Endothelial cell (in vitro differentiated cells): Measurements from ENCODE around the gene MRPL39. TPM values are rescaled to one million over a fixed set of nuclear protein-coding genes. Genes with fewer than 3 reads are reported as not detected.
A peak's percentile ranks its signal among the peaks of the same experiment; 100 is the strongest.

Source experiments
- DNase-seq: peaks from one replicate; pipeline ENCODE4 v3.0.0; 2021; ENCODE audit warnings: low spot score
- H3K27ac Mint-ChIP-seq: one replicate; pipeline ENCODE4 v1.8.0; 2021; ENCODE audit warnings: mixed read lengths, inconsistent platforms; ENCODE audit not compliant: unreplicated experiment
- H3K27me3 Mint-ChIP-seq: one replicate; pipeline ENCODE4 v1.8.0; 2021; ENCODE audit warnings: mild to moderate bottlenecking, moderate library complexity, mixed read lengths, inconsistent platforms; ENCODE audit not compliant: unreplicated experiment
- H3K36me3 Mint-ChIP-seq: one replicate; pipeline ENCODE4 v1.8.0; 2021; ENCODE audit warnings: mild to moderate bottlenecking, low read depth, mixed read lengths, inconsistent platforms; ENCODE audit not compliant: unreplicated experiment
- H3K4me1 Mint-ChIP-seq: one replicate; pipeline ENCODE4 v1.8.0; 2021; ENCODE audit warnings: mild to moderate bottlenecking, mixed read lengths, inconsistent platforms; ENCODE audit not compliant: unreplicated experiment
- H3K4me3 Mint-ChIP-seq: one replicate; pipeline ENCODE4 v1.8.0; 2021; ENCODE audit warnings: mild to moderate bottlenecking, mixed read lengths, inconsistent platforms; ENCODE audit not compliant: unreplicated experiment
- H3K9me3 Mint-ChIP-seq: one replicate; pipeline ENCODE4 v1.8.0; 2021; ENCODE audit warnings: mixed read lengths, inconsistent platforms; ENCODE audit not compliant: unreplicated experiment
- total RNA-seq: library from RNA; stranded (reverse); fragmentation: NEBNext Ultra II Directional; extraction: Animal tissue kit (Norgen Biotek cat#: 25700); gene quantifications from one replicate; pipeline ENCODE4 v1.2.1, GENCODE V29; 2021; ENCODE audit not compliant: unreplicated experiment
- TF ChIP-seq, protein P1 (sequence below): fragments of 200-600 bp; sonication (generic); IDR thresholded peaks from one replicate; pipeline ENCODE4 v1.5.0; 2021; ENCODE audit warnings: antibody characterized with exemption; ENCODE audit not compliant: unreplicated experiment

MRPL39 gene
- total RNA-seq, 1 donor from 2014 or later, result 25.0 TPM

DNA sequence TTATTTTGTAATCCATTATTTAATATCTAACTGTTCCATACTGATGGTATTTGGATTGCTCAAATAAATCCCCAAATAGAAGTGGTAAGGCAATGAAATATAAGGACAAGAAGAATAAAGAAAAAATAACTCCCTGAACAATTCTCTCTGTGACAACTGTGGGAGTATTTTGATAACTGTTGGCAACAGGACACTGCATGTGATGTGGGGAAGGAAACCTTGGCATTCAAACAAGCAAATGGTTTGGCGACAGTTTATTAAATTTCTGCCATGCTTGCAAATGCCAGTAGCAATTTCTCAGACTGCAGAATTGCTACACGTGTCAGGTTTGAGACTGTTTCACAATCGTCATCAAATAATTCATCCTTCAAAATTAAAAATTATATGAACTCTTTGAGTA is 8.6 kb upstream of the MRPL39 start:
- no peaks in the 10 kb centered on the region for H3K9me3 Mint-ChIP-seq
- TF ChIP-seq, protein P1, sequence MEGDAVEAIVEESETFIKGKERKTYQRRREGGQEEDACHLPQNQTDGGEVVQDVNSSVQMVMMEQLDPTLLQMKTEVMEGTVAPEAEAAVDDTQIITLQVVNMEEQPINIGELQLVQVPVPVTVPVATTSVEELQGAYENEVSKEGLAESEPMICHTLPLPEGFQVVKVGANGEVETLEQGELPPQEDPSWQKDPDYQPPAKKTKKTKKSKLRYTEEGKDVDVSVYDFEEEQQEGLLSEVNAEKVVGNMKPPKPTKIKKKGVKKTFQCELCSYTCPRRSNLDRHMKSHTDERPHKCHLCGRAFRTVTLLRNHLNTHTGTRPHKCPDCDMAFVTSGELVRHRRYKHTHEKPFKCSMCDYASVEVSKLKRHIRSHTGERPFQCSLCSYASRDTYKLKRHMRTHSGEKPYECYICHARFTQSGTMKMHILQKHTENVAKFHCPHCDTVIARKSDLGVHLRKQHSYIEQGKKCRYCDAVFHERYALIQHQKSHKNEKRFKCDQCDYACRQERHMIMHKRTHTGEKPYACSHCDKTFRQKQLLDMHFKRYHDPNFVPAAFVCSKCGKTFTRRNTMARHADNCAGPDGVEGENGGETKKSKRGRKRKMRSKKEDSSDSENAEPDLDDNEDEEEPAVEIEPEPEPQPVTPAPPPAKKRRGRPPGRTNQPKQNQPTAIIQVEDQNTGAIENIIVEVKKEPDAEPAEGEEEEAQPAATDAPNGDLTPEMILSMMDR, result no peak
- no peaks in the 10 kb centered on the region for H3K36me3 Mint-ChIP-seq
- no peak overlapping the region for H3K4me3 Mint-ChIP-seq
- no peak for DNase-seq
- H3K27me3 Mint-ChIP-seq, result no peaks in the 10 kb centered on the region
- H3K4me1 Mint-ChIP-seq, result no peaks in the 10 kb centered on the region
- H3K27ac Mint-ChIP-seq, result no peak overlapping the region

- H3K4me1 Mint-ChIP-seq, result no peaks in the 10 kb centered on the region
- H3K27me3 Mint-ChIP-seq, result no peaks in the 10 kb centered on the region
- no peak for DNase-seq
- H3K9me3 Mint-ChIP-seq, result no peaks in the 10 kb centered on the region
- TF ChIP-seq, protein P1, result no peak
- H3K27ac Mint-ChIP-seq, result no peak overlapping the region
- H3K36me3 Mint-ChIP-seq, result no peaks in the 10 kb centered on the region
- H3K4me3 Mint-ChIP-seq, result no peak overlapping the region
These were observed 7.2 kb upstream of the MRPL39 start for GRCh38 chr21:25614441-25614840.

- TF ChIP-seq, protein P1, result peak; percentile 81
- DNase-seq, result peak; percentile 72
- no peak overlapping the region for H3K27ac Mint-ChIP-seq
- no peaks in the 10 kb centered on the region for H3K9me3 Mint-ChIP-seq
- peak overlapping the region; percentile 100 for H3K4me3 Mint-ChIP-seq
- peaks cover 16% of the 10 kb centered on the region for H3K4me1 Mint-ChIP-seq
- peaks cover 8% of the 10 kb centered on the region for H3K27me3 Mint-ChIP-seq
- peaks cover 9% of the 10 kb centered on the region for H3K36me3 Mint-ChIP-seq
These were observed 910 bp upstream of the MRPL39 start for GRCh38 chr21:25608044-25608737.

- Mint-ChIP-seq H3K4me1 (no peaks in the 10 kb centered on the region), H3K36me3 (peaks cover 19% of the 10 kb centered on the region), H3K4me3 (no peak overlapping the region), H3K27ac (no peak overlapping the region), H3K9me3 (no peaks in the 10 kb centered on the region), H3K27me3 (no peaks in the 10 kb centered on the region)
- no peak for DNase-seq
- TF ChIP-seq, protein P1, result no peak
These were observed 17.4 kb downstream of the MRPL39 start for GRCh38 chr21:25589887-25590286.

DNA sequence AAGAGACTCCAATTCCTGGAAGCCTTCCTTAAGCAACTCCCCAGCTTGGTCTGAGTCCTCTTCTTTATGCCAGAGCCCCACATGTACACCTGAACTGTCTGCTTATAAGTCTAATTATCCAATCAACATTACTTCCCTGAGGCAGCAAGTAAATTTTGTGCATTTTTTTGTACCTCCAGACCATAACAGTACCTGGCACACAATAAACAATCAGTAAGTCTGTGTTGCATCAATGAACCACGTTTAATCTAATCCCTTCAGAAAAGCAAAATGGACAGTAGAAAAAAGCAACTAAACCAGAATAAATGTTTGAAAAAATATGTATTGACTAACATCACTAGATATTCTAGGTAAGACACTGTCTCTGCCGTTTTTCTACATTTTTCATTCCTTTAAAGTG is 20.5 kb downstream of the MRPL39 start:
- TF ChIP-seq, protein P1, result no peak
- Mint-ChIP-seq H3K9me3 (no peaks in the 10 kb centered on the region), H3K36me3 (peaks cover 14% of the 10 kb centered on the region), H3K4me1 (peaks cover 18% of the 10 kb centered on the region), H3K4me3 (no peak overlapping the region), H3K27ac (no peak overlapping the region), H3K27me3 (no peaks in the 10 kb centered on the region)
- no peak for DNase-seq
